SKM-1 (cell line): Measurements from ENCODE around the gene ERMARD.

Source experiments
- DNase-seq: peaks from one replicate; lab custom pipeline; 2025; ENCODE audit not compliant: unreplicated experiment; lab: John Stamatoyannopoulos, UW

Gene ERMARD

GRCh38 chr6:169783401-169783800, 32.0 kb downstream of the ERMARD start:
- DNase-seq, result no peak

DNA sequence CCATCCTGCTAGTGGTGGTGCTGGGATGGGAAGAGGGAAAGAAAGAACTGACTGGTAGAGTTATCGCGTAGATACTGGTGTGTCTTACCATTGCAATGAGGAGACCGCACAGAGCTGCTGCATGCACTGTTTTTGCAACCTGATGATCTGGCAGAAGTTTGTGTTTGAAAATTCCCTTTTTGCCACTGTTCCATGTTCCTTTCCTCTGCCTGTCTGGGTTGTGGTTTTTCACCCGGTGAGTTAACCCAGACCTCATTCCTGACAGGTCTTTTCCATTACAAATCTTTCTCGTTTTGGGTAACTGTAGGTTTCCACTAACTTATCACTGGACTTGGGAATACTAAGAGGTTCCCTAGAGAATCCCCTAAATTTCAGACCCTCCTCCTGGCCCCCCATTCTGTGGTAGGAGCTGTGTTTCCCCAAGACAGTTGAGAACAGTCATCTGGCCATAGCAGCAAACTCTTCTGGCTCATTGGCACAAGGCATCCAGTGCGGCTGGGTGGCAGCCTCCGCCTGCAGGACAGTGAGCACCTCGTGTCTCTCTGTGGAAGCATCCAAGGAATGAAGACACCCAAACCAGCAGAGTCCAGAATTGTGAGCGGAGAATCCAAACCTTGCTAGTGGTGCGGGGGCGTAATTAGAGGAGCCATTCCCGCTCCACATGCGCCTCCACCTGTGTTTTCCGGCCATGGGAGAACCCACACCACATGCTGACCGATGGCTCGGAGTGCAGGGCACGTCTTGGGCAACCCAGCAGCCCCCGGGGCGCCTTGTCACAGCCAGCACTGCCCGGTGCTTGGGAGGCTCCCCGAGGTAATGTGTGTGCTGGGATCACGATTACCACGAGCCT, 32.8 kb downstream of the ERMARD start:
- DNase-seq, result no peak

- DNase-seq, result no peak
Measured at GRCh38 chr6:169784821-169785340, 33.5 kb downstream of the ERMARD start.

- no peak for DNase-seq
Measured at GRCh38 chr6:169785566-169785965, 34.1 kb downstream of the ERMARD start.

GRCh38 chr6:169786349-169786748, 34.9 kb downstream of the ERMARD start:
- DNase-seq, result no peak

GRCh38 chr6:169787797-169788196, 36.4 kb downstream of the ERMARD start:
- DNase-seq, result no peak

DNA sequence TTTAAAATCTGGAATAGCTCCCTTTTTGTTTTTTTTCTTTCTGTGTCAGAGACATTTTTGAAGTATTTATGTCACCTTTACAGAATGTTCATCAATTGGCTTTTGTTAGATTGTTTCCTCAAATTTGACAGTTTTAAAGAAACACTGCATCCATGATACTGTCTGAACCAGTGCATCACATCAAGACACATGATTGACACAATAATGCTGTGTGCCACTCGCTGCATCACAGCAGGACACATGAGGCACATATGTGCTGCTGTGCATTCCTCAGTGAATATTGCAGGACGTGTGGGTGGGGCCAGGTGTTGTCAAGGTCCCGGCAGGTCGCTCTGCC, 37.4 kb downstream of the ERMARD start:
- DNase-seq, result no peak

DNA sequence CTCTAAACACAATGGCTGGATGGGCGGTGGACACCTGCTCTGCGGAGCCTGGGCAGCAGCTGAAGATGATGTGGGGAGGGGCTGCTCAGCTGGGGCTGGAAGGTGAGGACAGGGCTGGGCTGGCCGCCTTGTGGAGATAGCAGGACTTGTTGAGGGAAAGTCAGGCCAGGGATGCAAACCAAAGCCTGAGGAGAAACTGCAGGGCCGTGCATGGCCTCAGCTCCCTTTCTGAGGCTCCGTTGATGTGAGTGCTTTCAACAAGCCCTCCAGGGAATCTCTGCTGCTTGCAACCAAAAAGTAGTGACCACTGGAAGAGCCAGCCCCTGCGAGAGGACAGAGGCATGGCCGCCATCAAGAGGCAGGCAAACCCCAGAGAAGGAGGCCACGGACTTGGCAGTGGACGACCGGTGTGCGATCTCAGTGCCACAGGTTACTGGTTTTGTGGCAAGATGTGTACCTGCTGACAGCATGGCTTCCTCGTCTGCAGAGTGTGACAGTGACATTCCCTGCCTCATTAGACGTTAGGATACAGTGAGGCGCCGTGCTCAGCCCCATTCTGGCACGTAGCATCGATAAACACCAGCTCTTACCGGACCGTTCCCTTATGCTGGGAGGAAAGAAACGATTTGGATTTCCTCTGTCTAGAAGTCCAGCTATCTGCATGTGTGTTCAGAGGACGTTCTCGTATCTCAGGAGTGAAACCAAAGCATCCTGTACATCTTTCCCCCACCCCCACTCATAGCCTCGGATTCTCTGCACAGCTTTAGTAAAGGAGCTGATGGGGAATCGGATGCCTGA, 37.9 kb downstream of the ERMARD start:
- no peak for DNase-seq

DNA sequence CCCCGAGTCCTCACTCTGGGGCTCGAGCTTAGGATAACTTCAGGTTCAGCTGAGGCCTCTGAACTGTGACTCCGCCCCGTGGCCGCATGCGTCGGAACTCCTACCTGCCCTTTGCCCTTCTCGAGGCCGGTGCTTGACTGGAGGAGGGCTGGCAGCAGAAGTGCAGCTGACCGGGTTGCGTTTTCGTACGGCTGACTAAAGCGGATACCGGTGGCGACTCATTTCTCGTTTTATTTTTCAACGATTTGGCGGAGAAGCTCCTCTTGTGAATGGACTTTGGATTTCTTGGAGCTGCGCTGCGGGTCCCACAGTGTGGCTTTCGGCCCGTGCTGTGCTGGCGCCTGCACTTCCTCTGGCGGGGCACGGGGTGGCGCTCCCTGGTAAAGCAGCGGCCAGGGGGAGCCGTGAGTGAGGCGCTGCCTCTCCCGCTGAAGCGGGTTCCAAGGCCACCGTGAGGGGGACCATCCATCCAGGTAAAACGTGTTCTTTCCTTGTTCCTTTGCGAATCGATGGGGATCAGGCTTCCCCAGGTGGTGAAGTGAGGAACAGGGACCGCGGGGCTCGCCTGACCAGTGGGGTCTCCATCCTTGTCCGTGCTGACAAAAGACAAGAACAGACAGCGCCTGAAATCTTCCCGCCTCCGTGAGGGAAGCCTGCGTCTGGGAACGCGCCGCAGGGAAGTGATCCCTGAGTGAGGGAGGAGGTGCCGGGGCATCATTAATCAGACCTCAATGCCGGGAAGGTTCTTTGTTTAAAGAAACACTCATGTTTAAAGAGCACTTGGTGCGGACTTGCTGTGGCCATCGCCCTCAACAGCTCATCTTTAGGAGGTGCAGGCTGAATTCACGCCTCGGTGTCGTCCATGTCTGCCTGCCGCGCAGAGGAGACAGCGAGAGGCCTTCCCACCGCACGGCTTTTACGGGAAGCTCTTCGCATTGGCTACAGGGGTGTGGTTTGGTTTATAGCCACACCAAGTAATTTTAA, 38.8 kb downstream of the ERMARD start:
- peak; percentile 69 for DNase-seq

GRCh38 chr6:169791721-169792131, 40.3 kb downstream of the ERMARD start:
- DNase-seq, result no peak

- no peak for DNase-seq
Measured at GRCh38 chr6:169792306-169793015, 41.0 kb downstream of the ERMARD start.

DNA sequence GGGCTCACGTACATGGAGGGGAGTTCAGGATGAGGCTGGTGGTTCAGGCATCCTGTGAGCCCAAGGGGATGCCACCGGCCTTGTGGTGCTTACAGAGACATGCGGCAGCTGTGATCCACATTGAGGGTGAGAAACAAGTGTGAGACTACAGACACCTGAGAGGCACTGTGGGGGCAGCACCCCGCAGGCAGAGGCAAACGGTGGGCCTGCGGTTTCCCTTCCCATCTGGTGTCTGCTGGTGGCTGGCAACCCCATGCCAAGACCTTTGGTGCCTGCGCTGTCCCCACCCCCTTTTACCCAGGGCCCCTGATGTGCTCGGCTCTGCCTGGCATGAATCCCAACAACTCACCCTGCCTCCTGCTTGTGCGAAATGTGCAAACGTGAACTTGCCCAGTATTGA, 42.0 kb downstream of the ERMARD start:
- DNase-seq, result no peak

GRCh38 chr6:169794317-169795055, 43.1 kb downstream of the ERMARD start:
- no peak for DNase-seq

DNA sequence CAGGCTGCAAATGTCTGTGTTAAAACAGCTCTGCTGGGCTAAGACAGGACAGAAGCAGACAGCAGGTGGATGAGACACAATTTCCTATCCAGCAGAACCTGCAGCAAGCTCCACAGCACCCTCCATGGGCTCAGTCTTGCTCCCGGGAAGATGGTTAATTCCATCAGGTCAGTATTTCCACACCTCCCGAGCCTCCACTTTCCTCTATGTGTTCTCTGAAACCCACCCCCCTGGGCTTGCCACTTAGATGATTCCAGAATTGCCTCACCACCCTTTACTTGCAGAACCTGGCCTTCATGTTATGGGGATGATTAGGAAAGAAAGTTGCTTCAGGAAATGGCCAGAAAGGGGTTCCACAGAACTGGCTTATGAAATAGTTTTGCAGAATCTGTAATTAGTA, 43.8 kb downstream of the ERMARD start:
- peak; percentile 27 for DNase-seq

- no peak for DNase-seq
Measured at GRCh38 chr6:169798764-169799473, 47.5 kb downstream of the ERMARD start.

- DNase-seq, result no peak
Measured at GRCh38 chr6:169799474-169799926, 48.1 kb downstream of the ERMARD start.

DNA sequence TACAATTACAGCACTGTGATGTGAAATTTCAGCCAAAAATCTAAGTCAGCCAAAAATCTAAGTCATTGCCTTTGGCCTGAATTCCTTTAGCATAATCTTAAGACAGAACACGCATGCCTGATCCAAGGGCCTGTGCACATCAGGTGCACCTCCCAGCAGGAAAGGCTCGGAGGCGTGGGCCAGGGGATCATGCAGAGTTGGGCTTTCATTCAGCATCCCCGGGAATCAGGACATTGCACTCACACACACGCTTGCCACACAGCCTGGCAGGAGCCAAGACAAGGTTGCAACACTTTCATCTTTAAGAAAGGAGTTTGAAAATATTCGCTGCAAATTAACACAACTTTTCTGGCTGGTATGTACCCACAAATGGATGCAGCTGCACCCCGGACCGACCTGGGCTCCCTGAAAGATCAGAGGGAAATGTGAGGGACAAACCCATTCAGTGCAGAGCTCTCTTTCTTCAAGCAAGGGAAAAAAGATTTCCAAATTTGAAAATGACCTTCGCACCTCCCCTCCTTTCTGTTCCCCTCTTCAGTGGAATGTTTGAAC, 48.8 kb downstream of the ERMARD start:
- no peak for DNase-seq

GRCh38 chr6:169800668-169801395, 49.4 kb downstream of the ERMARD start:
- DNase-seq, result no peak
